Osteoblast (primary cell): ENCODE data around the gene ESX1. TPM values are rescaled to one million over a fixed set of nuclear protein-coding genes. Genes with fewer than 3 reads are reported as not detected.

Experiments used
- DNase-seq: peaks from one replicate; pipeline ENCODE4 v3.0.0; 2011; ENCODE audit warnings: low spot score, mixed read lengths; ENCODE audit not compliant: insufficient read length; ENCODE audit errors: missing footprints
- H2AFZ ChIP-seq: 2 replicates; pipeline ENCODE4 v1.6.0; 2011; ENCODE audit warnings: mild to moderate bottlenecking, low read length
- H3K27ac ChIP-seq: 2 replicates; pipeline ENCODE4 v1.5.1; 2011; ENCODE audit warnings: mild to moderate bottlenecking, low read depth, low read length, moderate library complexity
- H3K27me3 ChIP-seq: 2 replicates; pipeline ENCODE4 v1.6.0; 2012; ENCODE audit warnings: mild to moderate bottlenecking, control low read depth, inconsistent platforms, low read length, moderate library complexity; ENCODE audit not compliant: insufficient read depth
- H3K36me3 ChIP-seq: 2 replicates; pipeline ENCODE4 v1.5.1; 2011; ENCODE audit warnings: mild to moderate bottlenecking, low read length, control low read depth, moderate library complexity; ENCODE audit not compliant: insufficient read depth
- H3K4me1 ChIP-seq: 2 replicates; pipeline ENCODE4 v1.5.1; 2011; ENCODE audit warnings: mild to moderate bottlenecking, low read length, control low read depth, moderate library complexity; ENCODE audit not compliant: insufficient read depth
- H3K4me2 ChIP-seq: 2 replicates; pipeline ENCODE4 v1.6.0; 2011; ENCODE audit warnings: mild to moderate bottlenecking, low read length; ENCODE audit not compliant: insufficient read depth
- H3K4me3 ChIP-seq: fragments of 200-600 bp; sonication (generic); 3 replicates; pipeline ENCODE4 v1.5.1; 2012; ENCODE audit warnings: mild to moderate bottlenecking, low read length, inconsistent platforms; ENCODE audit not compliant: insufficient read depth
- H3K79me2 ChIP-seq: 2 replicates; pipeline ENCODE4 v1.6.0; 2012; ENCODE audit warnings: mild to moderate bottlenecking, low read length, control low read depth, inconsistent platforms; ENCODE audit not compliant: insufficient read depth
- H3K9me3 ChIP-seq: 2 replicates; pipeline ENCODE4 v1.5.1; 2011; ENCODE audit warnings: low read depth, low read length, control low read depth
- H4K20me1 ChIP-seq: 2 replicates; pipeline ENCODE4 v1.6.0; 2012; ENCODE audit warnings: mild to moderate bottlenecking, low read length, control low read depth; ENCODE audit not compliant: insufficient read depth
- total RNA-seq: library from RNA; depleted of rRNA; stranded (reverse); fragments of >200 nt; gene quantifications from 2 replicates; pipeline ENCODE4 v1.2.3, GENCODE V29; 2012
- TF ChIP-seq, protein P1 (sequence below): IDR thresholded peaks from 2 replicates; pipeline ENCODE4 v1.5.1; 2011; ENCODE audit warnings: mild to moderate bottlenecking, low read depth, low read length, moderate library complexity; ENCODE audit errors: extremely low read depth

Gene ESX1
- total RNA-seq, 1 donor, result not detected

DNA sequence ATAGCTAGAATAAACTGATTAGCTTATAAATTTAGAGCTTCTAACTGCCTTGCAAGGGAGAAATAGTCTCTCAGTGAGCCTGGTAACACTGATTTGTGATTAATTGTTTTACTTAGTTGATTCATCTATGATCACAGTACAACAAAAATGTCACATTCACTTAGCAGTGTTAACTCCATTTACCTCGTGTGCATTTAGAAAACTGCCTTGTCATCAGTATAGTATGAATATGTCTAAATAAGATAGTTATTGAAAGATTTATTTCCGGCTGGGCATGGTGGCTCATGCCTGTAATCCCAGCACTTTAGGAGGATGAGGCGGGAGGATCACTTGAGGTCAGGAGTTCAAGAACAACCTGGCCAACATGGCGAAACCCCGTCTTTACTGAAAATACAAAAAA lies 49.2 kb downstream of the ESX1 start:
- H3K79me2 ChIP-seq, result no peaks in the 10 kb centered on the region
- DNase-seq, result no peak
- H2AFZ ChIP-seq, result no peak overlapping the region
- no peak overlapping the region for H3K27ac ChIP-seq
- H3K9me3 ChIP-seq, result no peaks in the 10 kb centered on the region
- TF ChIP-seq, protein P1, sequence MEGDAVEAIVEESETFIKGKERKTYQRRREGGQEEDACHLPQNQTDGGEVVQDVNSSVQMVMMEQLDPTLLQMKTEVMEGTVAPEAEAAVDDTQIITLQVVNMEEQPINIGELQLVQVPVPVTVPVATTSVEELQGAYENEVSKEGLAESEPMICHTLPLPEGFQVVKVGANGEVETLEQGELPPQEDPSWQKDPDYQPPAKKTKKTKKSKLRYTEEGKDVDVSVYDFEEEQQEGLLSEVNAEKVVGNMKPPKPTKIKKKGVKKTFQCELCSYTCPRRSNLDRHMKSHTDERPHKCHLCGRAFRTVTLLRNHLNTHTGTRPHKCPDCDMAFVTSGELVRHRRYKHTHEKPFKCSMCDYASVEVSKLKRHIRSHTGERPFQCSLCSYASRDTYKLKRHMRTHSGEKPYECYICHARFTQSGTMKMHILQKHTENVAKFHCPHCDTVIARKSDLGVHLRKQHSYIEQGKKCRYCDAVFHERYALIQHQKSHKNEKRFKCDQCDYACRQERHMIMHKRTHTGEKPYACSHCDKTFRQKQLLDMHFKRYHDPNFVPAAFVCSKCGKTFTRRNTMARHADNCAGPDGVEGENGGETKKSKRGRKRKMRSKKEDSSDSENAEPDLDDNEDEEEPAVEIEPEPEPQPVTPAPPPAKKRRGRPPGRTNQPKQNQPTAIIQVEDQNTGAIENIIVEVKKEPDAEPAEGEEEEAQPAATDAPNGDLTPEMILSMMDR, result no peak
- H4K20me1 ChIP-seq, result no peaks in the 10 kb centered on the region
- H3K27me3 ChIP-seq, result peaks cover 8% of the 10 kb centered on the region
- no peaks in the 10 kb centered on the region for H3K4me1 ChIP-seq
- H3K36me3 ChIP-seq, result no peaks in the 10 kb centered on the region
- H3K4me3 ChIP-seq, result no peak overlapping the region
- no peak overlapping the region for H3K4me2 ChIP-seq

Other genes with a start within 250 kb of the ESX1 start
- not detected in 2 replicates for gene H2BW1, start 241.2 kb downstream of the ESX1 start, total RNA-seq
- gene H2BW2, start 215.0 kb downstream of the ESX1 start, total RNA-seq, result not detected in 2 replicates
- 3.2 and 3.3 TPM in 2 replicates for gene TMSB15C, start 178.7 kb downstream of the ESX1 start, total RNA-seq
- 0.29 and 1.1 TPM in 2 replicates for gene ZCCHC18, start 142.4 kb downstream of the ESX1 start, total RNA-seq
- gene SLC25A53, start 97.9 kb downstream of the ESX1 start, total RNA-seq, result 7.6 and 8.5 TPM in 2 replicates
- 20.3 and 22.4 TPM in 2 replicates for gene FAM199X, start 88.5 kb downstream of the ESX1 start, total RNA-seq